ENCODE measurements around the gene HHIPL1.

Gene HHIPL1

GRCh38 chr14:99612071-99612737 lies 32.7 kb upstream of the HHIPL1 start:
- DNase-seq = no peak

DNA sequence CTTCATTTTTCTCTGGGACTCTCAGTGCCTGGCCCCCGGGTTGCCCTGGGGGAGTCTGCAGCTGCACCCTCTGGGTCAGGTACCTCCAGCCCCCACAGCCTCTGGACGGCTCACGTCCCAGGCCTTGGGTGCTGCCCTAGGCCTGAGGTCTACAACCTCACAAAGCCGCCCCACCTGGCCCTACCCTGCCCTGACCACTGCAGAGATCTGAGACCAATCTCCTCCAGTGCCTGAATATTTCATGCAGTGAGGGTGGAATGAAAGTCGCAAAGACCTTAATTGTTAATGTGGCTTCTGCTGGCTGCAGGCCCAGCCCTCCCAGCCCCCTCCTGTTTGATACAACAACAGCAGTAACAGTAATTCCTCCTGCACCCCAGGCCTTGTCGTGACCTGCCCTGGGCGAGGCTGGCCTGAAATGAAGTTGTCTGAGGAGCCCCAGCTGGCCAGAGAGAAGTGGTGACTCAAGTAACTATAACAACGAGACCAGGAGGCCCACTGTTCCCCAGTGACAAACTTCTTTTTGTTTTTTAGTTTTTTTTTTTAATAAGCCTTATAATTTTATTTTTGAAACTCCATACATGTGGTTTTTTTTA lies 32.1 kb upstream of the HHIPL1 start:
- DNase-seq = no peak

GRCh38 chr14:99615497-99616157 lies 29.3 kb upstream of the HHIPL1 start:
- no peak for DNase-seq

DNA sequence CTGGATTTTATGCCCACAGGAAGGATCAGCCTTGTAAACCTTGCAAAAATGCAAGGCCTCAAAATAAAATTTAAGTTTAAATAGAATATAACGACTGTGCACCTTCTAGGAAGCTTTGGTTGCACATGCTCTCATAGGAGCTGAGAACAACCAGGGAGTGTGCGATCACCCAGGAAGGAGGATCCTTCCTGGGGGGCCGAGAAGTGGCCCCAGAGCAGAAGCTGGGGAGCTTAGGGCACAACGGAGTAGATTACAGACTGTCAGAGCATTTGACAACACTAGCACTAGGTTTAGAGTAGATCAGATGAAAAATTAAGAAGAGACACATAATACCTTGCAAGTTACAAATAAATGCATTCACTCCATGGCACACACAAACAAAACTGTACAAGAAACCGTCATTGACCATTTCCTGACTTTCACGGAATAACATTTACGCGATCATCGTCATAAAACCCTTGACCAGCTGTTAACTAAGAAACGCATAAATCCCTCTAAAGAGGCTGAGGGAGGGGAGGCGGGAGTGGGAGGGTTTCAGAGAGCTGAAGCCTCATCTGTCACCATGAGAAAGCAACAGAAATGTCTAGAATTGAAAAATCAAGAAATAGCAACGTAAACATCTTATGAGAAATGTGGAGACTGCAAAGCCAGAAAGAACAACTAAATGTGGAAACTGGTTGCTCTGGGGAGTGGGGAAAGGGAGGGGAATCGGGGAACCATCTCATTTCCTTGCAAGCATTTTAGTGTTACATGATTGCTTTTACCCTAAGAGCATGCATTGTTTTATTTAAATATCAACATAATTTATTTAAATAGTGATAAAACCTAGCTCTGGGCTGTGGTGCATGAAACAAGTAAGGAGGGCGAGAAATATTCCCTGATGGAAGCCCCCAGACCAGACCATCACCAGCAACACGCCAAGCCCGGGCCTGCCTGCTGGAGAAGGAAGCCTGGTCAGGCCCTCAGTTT lies 27.8 kb upstream of the HHIPL1 start:
- no peak for DNase-seq

- no peak for DNase-seq
Observed at GRCh38 chr14:99619835-99620834, 24.8 kb upstream of the HHIPL1 start.

GRCh38 chr14:99621948-99622347 lies 23.0 kb upstream of the HHIPL1 start:
- no peak for DNase-seq

DNA sequence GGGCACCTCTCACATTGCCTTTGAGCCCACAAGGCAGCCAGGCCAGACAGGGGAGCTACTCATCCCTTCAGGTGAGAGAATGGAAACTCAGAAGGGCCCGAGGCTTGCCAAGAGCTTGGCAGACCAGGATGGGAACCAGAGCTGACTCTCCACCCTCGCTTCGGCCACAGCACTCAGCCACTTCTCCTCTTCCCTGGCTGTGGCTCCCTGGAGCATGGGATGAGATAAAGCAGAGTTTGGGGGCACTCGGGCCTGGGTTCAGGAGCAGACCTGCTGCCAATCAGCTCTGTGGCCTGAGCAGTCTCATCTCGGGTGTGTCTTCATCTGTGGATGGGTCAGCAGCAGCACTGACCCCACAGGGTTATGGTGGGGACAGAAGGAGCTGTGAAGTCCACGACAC lies 20.9 kb upstream of the HHIPL1 start:
- no peak for DNase-seq

GRCh38 chr14:99624971-99625370 lies 20.0 kb upstream of the HHIPL1 start:
- no peak for DNase-seq

- DNase-seq = no peak
Observed at GRCh38 chr14:99625476-99625875, 19.5 kb upstream of the HHIPL1 start.

- DNase-seq = no peak
Observed at GRCh38 chr14:99626041-99626648, 18.8 kb upstream of the HHIPL1 start.

GRCh38 chr14:99627100-99627499 lies 17.8 kb upstream of the HHIPL1 start:
- no peak for DNase-seq

GRCh38 chr14:99627510-99628381 lies 17.2 kb upstream of the HHIPL1 start:
- no peak for DNase-seq

DNA sequence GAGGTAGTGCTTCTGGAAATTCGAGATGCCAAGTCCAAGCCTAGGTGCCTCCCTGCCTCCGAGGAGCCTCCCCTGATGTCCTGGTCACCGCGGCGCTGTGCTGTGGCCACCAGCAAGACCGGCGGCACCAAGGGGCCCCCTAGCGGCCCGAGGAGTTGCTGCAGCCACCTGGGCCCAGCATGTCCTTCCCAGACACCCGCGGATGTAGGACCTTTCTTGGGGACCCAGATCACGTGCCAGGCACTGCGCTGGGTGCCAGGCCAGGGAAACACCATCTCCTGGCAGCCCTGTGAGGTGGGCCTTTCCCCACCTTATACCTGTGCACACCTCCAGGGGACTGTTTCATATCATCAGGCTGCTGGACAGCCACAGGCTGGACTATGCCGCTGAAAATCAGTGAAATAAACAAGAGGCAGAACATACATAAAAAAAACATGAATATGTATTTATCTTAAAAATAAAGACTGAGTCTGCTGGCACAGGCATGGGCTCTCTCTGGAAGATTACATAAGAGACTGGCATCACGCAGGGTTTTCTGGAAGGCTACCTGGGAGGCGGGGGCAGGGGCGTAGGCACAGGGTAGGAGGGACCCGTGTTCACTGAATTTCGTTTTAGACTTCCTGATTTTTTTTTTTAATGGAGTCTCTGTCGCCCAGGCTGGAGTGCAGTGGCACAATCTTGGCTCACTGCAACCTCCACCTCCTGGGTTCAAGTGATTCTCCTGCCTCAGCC lies 15.9 kb upstream of the HHIPL1 start:
- peak; percentile 81 for DNase-seq

DNA sequence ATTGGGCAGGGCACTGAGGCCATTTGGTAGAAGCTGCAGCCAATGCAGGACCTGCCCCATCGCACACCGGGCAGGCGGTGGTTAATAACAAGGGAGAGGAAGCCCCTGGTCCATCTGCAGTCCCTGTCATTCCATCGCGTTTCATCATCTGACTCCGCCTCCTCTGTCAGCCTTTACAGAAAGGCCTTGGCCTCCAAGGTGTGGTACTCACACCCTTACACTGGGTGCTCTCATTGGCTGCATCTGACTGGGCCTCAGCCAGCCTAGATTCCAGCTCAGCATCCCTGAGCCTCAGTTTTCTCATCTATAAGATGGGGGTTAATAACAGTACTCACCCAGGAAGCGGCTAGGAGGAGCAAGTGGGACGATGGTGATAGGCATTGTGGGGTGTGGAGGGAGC lies 14.7 kb upstream of the HHIPL1 start:
- no peak for DNase-seq

- no peak for DNase-seq
Observed at GRCh38 chr14:99632410-99633035, 12.4 kb upstream of the HHIPL1 start.

DNA sequence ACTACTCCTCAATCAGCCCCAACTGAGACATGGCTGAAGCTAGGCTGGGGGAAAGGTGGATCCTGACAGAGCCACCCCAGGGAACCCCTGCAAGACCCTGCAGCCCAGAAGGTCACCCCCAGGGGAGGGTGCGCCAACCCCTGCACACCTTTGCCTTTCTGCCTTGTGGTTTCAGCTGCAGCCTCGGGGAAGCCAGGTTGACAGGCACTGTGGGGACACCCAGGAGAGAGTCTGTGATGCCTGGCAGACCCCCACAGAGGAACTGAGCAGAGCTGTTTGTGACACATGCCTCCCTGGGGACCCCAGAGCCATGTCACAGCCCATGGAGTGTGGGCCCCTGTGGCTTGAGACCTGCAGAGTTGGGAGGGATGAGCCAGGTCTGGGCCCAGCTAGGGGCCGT lies 11.8 kb upstream of the HHIPL1 start:
- no peak for DNase-seq

DNA sequence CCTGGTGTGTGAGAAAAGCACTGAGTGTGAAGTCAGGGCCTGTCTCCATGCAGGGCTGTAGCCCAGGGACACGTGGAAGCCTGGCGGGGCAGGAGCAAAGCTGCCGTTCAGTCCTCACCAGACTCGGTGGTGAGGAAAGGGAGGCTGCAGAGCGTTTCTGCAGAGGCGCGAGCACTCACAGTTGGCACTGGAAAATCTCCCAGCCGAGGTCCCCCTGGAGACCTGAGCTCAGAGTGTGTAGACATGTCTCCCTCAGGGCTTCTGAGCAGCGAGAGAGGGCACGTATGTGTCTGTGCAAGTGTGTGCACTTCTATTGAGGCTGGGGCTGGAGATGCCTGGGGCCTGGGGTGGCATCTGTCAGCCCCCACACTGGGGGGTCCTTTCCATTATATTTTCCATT lies 11.0 kb upstream of the HHIPL1 start:
- no peak for DNase-seq

DNA sequence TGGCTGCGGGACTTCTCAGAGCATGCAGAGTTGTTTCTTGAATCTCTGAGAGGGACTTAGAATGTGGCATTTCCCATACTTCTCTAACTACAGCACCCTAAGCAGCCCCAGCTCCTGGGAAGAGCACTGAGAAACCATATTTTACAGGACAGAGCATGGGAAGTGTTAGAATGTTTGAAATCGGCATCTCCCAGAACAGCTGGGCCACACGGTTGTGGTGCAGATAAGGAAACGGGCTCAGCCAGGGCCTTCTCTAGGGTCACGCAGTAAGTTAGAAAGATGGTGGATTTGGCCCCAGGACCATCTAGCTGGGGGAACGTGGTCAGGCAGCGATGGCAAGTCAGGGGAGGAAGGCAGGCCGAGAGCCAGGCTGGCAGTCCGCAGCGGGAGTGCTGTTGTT lies 10.5 kb upstream of the HHIPL1 start:
- DNase-seq = no peak

GRCh38 chr14:99635116-99635515 lies 9.8 kb upstream of the HHIPL1 start:
- DNase-seq = no peak

All from DMS53 (cell line).